Neural cell (in vitro differentiated cells): ENCODE results near the gene WDR4. TPM values are rescaled to one million over a fixed set of nuclear protein-coding genes. Genes with fewer than 3 reads are reported as not detected.

Source experiments
- H2AFZ ChIP-seq: fragments of 200-600, 300-800 bp; sonication (generic), shearing (Covaris generic); 2 replicates; pipeline ENCODE4 v1.6.0; 2014; ENCODE audit warnings: low read depth, mild to moderate bottlenecking, antibody characterized with exemption, low read length, moderate library complexity
- H3F3A ChIP-seq: fragments of 200-600 bp; shearing (Covaris generic); 2 replicates; pipeline ENCODE4 v1.6.1; 2016; ENCODE audit warnings: mild to moderate bottlenecking, moderate library complexity, mixed read lengths, antibody characterized with exemption, low read length; ENCODE audit not compliant: insufficient read depth, poor library complexity, severe bottlenecking
- H3K27ac ChIP-seq: fragments of 200-600, 300-800 bp; sonication (generic), shearing (Covaris generic); 2 replicates; pipeline ENCODE4 v1.5.1; 2014; ENCODE audit warnings: mild to moderate bottlenecking, low read length, moderate library complexity
- H3K27me3 ChIP-seq: fragments of 300-800, 200-600 bp; sonication (generic), shearing (Covaris generic); 2 replicates; pipeline ENCODE4 v1.6.0; 2014; ENCODE audit warnings: mild to moderate bottlenecking, low read depth, low read length, moderate library complexity; ENCODE audit not compliant: insufficient read depth
- H3K36me3 ChIP-seq: fragments of 300-800, 200-600 bp; sonication (generic), shearing (Covaris generic); 2 replicates; pipeline ENCODE4 v1.5.1; 2014; ENCODE audit warnings: mild to moderate bottlenecking, antibody characterized with exemption, low read length, moderate library complexity; ENCODE audit not compliant: insufficient read depth
- H3K4me2 ChIP-seq: fragments of 300-800, 200-600 bp; sonication (generic), shearing (Covaris generic); 2 replicates; pipeline ENCODE4 v1.6.0; 2014; ENCODE audit warnings: mild to moderate bottlenecking, low read length
- H3K4me3 ChIP-seq: fragments of 300-800, 200-600 bp; sonication (generic), shearing (Covaris generic); 2 replicates; pipeline ENCODE4 v1.5.1; 2014; ENCODE audit warnings: mild to moderate bottlenecking, low read length, moderate library complexity
- H3K79me2 ChIP-seq: fragments of 200-600 bp; shearing (Covaris generic); replicated peaks from 2 replicates; pipeline ENCODE4 v1.6.0; 2014; ENCODE audit warnings: mild to moderate bottlenecking, low read length, moderate library complexity; ENCODE audit not compliant: insufficient read depth
- H3K9ac ChIP-seq: fragments of 300-800, 200-600 bp; sonication (generic), shearing (Covaris generic); 2 replicates; pipeline ENCODE4 v1.6.1; 2016; ENCODE audit warnings: mild to moderate bottlenecking, low read length, mixed read lengths
- H3K9me2 ChIP-seq: fragments of 200-600 bp; shearing (Covaris generic); 2 replicates; pipeline ENCODE4 v1.6.1; 2016; ENCODE audit warnings: mild to moderate bottlenecking, low read length, mixed read lengths; ENCODE audit not compliant: insufficient read depth
- H3K9me3 ChIP-seq: fragments of 200-600, 300-800 bp; sonication (generic), shearing (Covaris generic); 2 replicates; pipeline ENCODE4 v1.6.1; 2016; ENCODE audit warnings: mild to moderate bottlenecking, mixed run types, low read length, moderate library complexity, mixed read lengths
- H4K20me1 ChIP-seq: fragments of 200-600 bp; shearing (Covaris generic); 2 replicates; pipeline ENCODE4 v1.6.1; 2016; ENCODE audit warnings: mild to moderate bottlenecking, mixed run types; ENCODE audit not compliant: insufficient read depth
- CTCF ChIP-seq: fragments of 450-650 bp; IDR thresholded peaks from 2 replicates; pipeline ENCODE4 v1.5.1; 2014; ENCODE audit warnings: antibody characterized with exemption, mild to moderate bottlenecking, moderate library complexity; ENCODE audit not compliant: poor library complexity, severe bottlenecking
- EP300 ChIP-seq: fragments of 450-650 bp; conservative IDR thresholded peaks from 2 replicates; pipeline ENCODE4 v1.6.1; 2014; ENCODE audit warnings: antibody characterized with exemption, mild to moderate bottlenecking, moderate library complexity; ENCODE audit not compliant: poor library complexity, severe bottlenecking
- EZH2 ChIP-seq: fragments of 200-600, 300-800 bp; shearing (Covaris generic), sonication (generic); IDR thresholded peaks from 2 replicates; pipeline ENCODE4 v1.6.1; 2014; ENCODE audit warnings: antibody characterized with exemption, low read length, borderline replicate concordance, mild to moderate bottlenecking; ENCODE audit not compliant: insufficient read depth, poor library complexity, severe bottlenecking
- MXI1 ChIP-seq: fragments of 450-650 bp; conservative IDR thresholded peaks from 2 replicates; pipeline ENCODE4 v1.6.1; 2014; ENCODE audit warnings: antibody characterized with exemption, mild to moderate bottlenecking; ENCODE audit not compliant: poor library complexity, severe bottlenecking
- POLR2AphosphoS5 ChIP-seq: IDR thresholded peaks from 2 replicates; pipeline ENCODE4 v1.6.1; 2012
- RAD21 ChIP-seq: fragments of 450-650 bp; conservative IDR thresholded peaks from 2 replicates; pipeline ENCODE4 v1.6.1; 2014; ENCODE audit warnings: antibody characterized with exemption, mild to moderate bottlenecking, moderate library complexity
- SMC3 ChIP-seq: fragments of 450-650 bp; conservative IDR thresholded peaks from 2 replicates; pipeline ENCODE4 v1.6.1; 2014; ENCODE audit warnings: antibody characterized with exemption, mild to moderate bottlenecking, moderate library complexity; ENCODE audit not compliant: poor library complexity
- TAF1 ChIP-seq: IDR thresholded peaks from 2 replicates; pipeline ENCODE4 v1.6.1; 2012; ENCODE audit warnings: low read depth
- polyA plus RNA-seq: library from polyadenylated mRNA; depleted of rRNA; stranded (reverse); fragments of >200 nt; gene quantifications from 2 replicates; pipeline ENCODE4 v1.2.3, GENCODE V29; 2014
- TF ChIP-seq, protein P1 (sequence below): IDR thresholded peaks from 2 replicates; pipeline ENCODE4 v1.6.1; 2012; ENCODE audit warnings: borderline replicate concordance

WDR4 gene
- polyA plus RNA-seq, 1 donor from 2014 or later, result 9.2 TPM

DNA sequence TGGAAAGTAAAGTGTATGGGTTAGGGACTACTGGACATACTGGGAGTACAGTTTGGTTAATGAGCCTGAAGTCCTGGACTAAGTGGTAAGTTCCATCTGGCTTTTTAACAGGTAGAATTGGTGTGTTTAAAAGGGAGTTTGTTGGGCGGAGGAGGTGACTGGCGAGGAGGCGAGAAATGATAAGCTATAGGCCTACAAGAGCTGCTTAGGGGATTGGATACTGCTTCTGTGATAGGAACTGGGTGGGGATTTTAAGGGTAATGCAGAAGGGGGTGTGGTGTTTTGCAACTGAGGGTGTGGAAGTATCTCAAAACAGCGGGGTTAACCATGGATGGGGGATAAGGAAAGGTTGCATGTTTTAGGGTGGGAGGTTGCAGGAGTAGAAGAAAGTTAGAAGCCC, 42.6 kb upstream of the WDR4 start:
- no peaks in the 10 kb centered on the region for H3F3A ChIP-seq
- no peak overlapping the region for H3K27ac ChIP-seq
- TF ChIP-seq RAD21 (no peak), CTCF (no peak), POLR2AphosphoS5 (no peak), EZH2 (no peak), TAF1 (no peak), EP300 (no peak), SMC3 (no peak)
- no peak overlapping the region for H3K9ac ChIP-seq
- H3K79me2 ChIP-seq, result no peaks in the 10 kb centered on the region
- H3K4me3 ChIP-seq, result no peak overlapping the region
- no peaks in the 10 kb centered on the region for H4K20me1 ChIP-seq
- H3K9me2 ChIP-seq, result no peaks in the 10 kb centered on the region
- H3K36me3 ChIP-seq, result no peaks in the 10 kb centered on the region
- no peaks in the 10 kb centered on the region for H3K9me3 ChIP-seq
- no peak overlapping the region for H2AFZ ChIP-seq
- no peaks in the 10 kb centered on the region for H3K27me3 ChIP-seq
- H3K4me2 ChIP-seq, result no peak overlapping the region

DNA sequence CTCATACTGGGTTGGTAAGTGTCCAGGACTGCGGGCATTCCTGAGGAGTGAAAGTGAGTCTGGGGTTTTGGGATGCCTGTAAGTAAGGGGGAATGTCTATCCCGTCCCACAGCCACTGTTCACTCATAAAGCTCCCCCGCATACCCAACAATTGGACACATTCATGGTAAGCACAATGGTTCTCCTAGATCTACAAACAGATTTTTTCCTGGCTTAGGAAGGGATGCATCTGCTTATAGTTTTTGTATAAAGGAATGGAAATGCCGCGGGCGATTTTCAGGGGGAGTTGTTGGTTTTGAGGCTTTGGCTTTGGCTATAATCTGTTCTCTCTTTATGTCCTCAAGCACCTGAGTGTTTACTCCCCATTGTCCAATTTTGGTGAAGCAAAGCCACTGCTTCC, 39.0 kb upstream of the WDR4 start:
- Histone ChIP-seq H3K4me3 (no peak overlapping the region), H3K27ac (no peak overlapping the region)

GRCh38 chr21:42913476-42913875, 34.1 kb upstream of the WDR4 start:
- Histone ChIP-seq H3K9me3 (no peaks in the 10 kb centered on the region), H3K36me3 (no peaks in the 10 kb centered on the region), H3K27me3 (no peaks in the 10 kb centered on the region), H3K9me2 (no peaks in the 10 kb centered on the region), H2AFZ (no peak overlapping the region), H3K9ac (no peak overlapping the region), H3K27ac (no peak overlapping the region), H3K79me2 (no peaks in the 10 kb centered on the region), H3K4me3 (no peak overlapping the region), H4K20me1 (no peaks in the 10 kb centered on the region), H3F3A (no peaks in the 10 kb centered on the region), H3K4me2 (no peak overlapping the region)
- TF ChIP-seq TAF1 (no peak), MXI1 (no peak), EZH2 (no peak), EP300 (no peak), POLR2AphosphoS5 (no peak), RAD21 (no peak), SMC3 (no peak), CTCF (no peak)
- TF ChIP-seq, protein P1, sequence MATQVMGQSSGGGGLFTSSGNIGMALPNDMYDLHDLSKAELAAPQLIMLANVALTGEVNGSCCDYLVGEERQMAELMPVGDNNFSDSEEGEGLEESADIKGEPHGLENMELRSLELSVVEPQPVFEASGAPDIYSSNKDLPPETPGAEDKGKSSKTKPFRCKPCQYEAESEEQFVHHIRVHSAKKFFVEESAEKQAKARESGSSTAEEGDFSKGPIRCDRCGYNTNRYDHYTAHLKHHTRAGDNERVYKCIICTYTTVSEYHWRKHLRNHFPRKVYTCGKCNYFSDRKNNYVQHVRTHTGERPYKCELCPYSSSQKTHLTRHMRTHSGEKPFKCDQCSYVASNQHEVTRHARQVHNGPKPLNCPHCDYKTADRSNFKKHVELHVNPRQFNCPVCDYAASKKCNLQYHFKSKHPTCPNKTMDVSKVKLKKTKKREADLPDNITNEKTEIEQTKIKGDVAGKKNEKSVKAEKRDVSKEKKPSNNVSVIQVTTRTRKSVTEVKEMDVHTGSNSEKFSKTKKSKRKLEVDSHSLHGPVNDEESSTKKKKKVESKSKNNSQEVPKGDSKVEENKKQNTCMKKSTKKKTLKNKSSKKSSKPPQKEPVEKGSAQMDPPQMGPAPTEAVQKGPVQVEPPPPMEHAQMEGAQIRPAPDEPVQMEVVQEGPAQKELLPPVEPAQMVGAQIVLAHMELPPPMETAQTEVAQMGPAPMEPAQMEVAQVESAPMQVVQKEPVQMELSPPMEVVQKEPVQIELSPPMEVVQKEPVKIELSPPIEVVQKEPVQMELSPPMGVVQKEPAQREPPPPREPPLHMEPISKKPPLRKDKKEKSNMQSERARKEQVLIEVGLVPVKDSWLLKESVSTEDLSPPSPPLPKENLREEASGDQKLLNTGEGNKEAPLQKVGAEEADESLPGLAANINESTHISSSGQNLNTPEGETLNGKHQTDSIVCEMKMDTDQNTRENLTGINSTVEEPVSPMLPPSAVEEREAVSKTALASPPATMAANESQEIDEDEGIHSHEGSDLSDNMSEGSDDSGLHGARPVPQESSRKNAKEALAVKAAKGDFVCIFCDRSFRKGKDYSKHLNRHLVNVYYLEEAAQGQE, result no peak

More for the DNA sequence above, 39.0 kb upstream of the WDR4 start:
- TF ChIP-seq CTCF, result no peak
- Histone ChIP-seq H3K27me3 (no peaks in the 10 kb centered on the region), H2AFZ (no peak overlapping the region), H3K79me2 (no peaks in the 10 kb centered on the region), H4K20me1 (no peaks in the 10 kb centered on the region), H3K4me2 (no peak overlapping the region), H3K9ac (no peak overlapping the region), H3K9me2 (no peaks in the 10 kb centered on the region), H3K36me3 (no peaks in the 10 kb centered on the region), H3K9me3 (no peaks in the 10 kb centered on the region), H3F3A (no peaks in the 10 kb centered on the region)
